Sciatic nerve (tissue), 2 donors: Measurements from ENCODE around the gene PXK. TPM values are rescaled to one million over a fixed set of nuclear protein-coding genes. Genes with fewer than 3 reads are reported as not detected.
"Not testable (repeated sequence)": the region's sequence is repeated elsewhere in the genome, so short reads cannot be mapped to it uniquely, and the experiment has no call there.

Experiments
- ATAC-seq: fragments of 200-7000 bp; cut with Tn5 transposase; one replicate; pipeline ENCODE4 v1.9.1; 2020; ENCODE audit warnings: mild to moderate bottlenecking, moderate library complexity
- DNase-seq: peaks from one replicate; pipeline ENCODE4 v3.0.0-alpha.2; 2020; ENCODE audit warnings: low spot score
- intact Hi-C: fragments of 100-400 bp; cut with DNase I; formaldehyde crosslinking; loops from one replicate; pipeline ENCODE4 v1.14.2; 2022
- total RNA-seq: library from RNA; stranded (reverse); fragmentation: NEBNext Ultra II Directional; extraction: Animal tissue kit (Norgen Biotek cat#: 25700); gene quantifications from one replicate; pipeline ENCODE4 v1.2.1, GENCODE V29; 2021
- donor health status: DM: no; HTN: no; CAD: no.
- donor health status: DM: no; HTN: no; CAD: no.

Gene PXK
- total RNA-seq, 1 donor from 2014 or later, result 34.1 TPM

- ATAC-seq (peak; percentile 98), DNase-seq (peak; percentile 95)
- intact Hi-C loops, result no loop called here
Observed at GRCh38 chr3:58433400-58434167, 100.9 kb downstream of the PXK start, which contains the start of gene PDHB. Gene PDHB (minus strand): TSS chr3:58433832. CDS start chr3:58433809, 23 bp downstream.

- peak; percentile 9 for ATAC-seq
- no peak for DNase-seq
- intact Hi-C loops, result no loop called here
Observed at GRCh38 chr3:58434168-58434504, 101.4 kb downstream of the PXK start.

- ATAC-seq, result no peak
- DNase-seq, result no peak
- intact Hi-C loops, result no loop called here
Observed at GRCh38 chr3:58434511-58434910, 101.8 kb downstream of the PXK start.

DNA sequence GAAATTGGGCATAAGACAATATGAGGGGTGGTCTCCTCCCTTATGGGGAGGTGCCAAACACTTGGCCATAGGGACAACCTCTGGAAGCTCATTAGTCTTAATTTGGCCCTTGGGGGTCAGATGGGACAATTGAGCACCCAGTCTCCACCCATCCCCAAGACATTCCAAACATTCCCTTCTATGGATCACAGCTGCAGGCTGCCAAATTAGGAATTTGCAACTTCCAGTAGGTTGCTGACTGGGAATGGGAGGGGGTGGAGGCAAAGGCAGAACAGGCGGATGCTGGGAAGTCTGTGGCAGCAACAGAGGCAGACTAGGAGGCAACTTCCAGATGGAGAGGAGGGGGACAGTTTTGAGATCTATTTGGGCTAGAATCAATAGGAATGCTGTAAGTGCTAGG lies 102.3 kb downstream of the PXK start:
- ATAC-seq (no peak), DNase-seq (no peak)
- intact Hi-C loops, result no loop called here

GRCh38 chr3:58437276-58437675 lies 104.6 kb downstream of the PXK start:
- ATAC-seq, DNase-seq, intact Hi-C loops: not testable (repeated sequence)

GRCh38 chr3:58440996-58441355 lies 108.3 kb downstream of the PXK start:
- ATAC-seq, intact Hi-C loops: not testable (repeated sequence)

GRCh38 chr3:58441514-58442450 lies 109.1 kb downstream of the PXK start:
- intact Hi-C loops, result no loop called here
- ATAC-seq, result no peak

More at GRCh38 chr3:58440996-58441355, 108.3 kb downstream of the PXK start:
- not testable (repeated sequence) for DNase-seq

DNA sequence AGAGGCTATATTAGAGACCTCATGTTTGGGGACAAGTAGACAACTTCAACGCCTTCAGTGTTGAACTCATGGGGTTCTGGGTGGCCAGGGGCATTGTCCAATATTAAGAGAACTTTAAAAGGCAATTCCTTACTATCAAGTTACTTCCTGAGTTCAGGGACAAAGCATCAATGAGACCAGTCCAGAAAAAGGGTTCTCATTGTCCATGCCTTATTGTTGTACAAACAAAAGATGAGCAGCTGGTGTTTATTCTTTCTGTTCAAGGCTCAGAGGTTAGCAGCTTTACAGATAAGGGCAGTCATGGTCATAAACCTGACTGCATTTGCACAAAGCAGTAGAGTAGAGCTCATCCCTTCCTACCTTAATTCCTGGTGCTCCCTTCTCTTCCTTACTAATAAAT lies 119.5 kb downstream of the PXK start:
- ATAC-seq (no peak), DNase-seq (no peak)
- intact Hi-C loops, result no loop called here

More at GRCh38 chr3:58441514-58442450, 109.1 kb downstream of the PXK start:
- no peak for DNase-seq

- DNase-seq, result no peak
- intact Hi-C loops, result no loop called here
- no peak for ATAC-seq
Observed at GRCh38 chr3:58459160-58459559, 126.5 kb downstream of the PXK start.

- intact Hi-C loops, result no loop called here
- ATAC-seq, result no peak
- no peak for DNase-seq
Observed at GRCh38 chr3:58462829-58463180, 130.1 kb downstream of the PXK start.

GRCh38 chr3:58463181-58463941 lies 130.7 kb downstream of the PXK start:
- intact Hi-C loops, result no loop called here
- ATAC-seq (peak; percentile 89), DNase-seq (peak; percentile 73)

- intact Hi-C loops, result no loop called here
- DNase-seq, result no peak
- no peak for ATAC-seq
Observed at GRCh38 chr3:58463942-58464271, 131.2 kb downstream of the PXK start.

DNA sequence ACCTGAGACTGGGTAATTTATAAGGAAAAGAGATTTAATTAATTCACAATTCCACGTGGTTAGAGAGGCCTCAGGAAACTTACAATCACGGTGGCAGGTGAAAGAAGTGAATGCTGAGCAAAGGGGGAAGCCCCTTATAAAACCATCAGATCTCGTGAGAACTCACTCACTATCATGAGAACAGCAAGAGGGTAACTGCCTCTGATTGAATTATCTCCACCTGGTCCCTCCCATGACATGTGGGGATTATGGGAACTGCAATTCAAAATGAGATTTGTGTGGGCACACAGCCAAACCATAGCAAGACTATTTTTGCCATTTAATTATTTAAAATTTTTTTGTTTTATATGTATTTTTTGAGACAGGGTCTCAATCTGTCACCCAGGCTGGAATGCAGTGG lies 132.2 kb downstream of the PXK start:
- no peak for DNase-seq
- intact Hi-C loops, result no loop called here
- no peak for ATAC-seq

DNA sequence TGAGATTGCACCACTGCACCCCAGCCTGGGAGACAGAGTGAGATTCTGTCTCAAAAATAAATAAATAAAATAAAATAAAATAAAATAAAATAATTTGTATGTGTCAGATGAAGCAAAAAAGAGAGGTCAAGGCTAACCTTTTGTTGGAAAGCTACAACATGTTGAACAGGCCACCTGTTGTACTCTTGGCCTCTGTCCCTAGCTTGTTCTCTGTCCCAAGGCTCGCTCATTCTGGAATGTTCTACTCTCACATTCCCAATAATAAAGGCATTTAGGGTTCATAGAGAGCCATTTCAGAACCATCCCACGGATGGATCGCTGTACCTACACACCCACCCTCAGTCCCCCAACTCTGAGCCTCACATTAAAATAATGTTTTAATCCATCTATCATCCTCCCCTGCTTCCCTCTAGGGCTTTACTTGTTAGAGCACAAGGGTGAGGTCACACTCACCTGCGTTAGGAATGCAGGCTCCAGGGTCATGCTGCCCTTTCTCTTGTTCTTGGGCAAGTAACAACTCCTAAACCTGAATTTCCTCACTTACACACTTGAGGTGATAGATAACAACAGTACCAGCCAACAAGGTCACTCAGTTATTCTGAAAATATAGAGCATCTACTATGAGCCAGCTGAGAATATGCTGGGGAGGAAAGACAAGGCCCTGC lies 134.3 kb downstream of the PXK start:
- ATAC-seq, result no peak
- intact Hi-C loops, result no loop called here
- DNase-seq, result no peak

- no peak for ATAC-seq
- DNase-seq, result no peak
- intact Hi-C loops, result no loop called here
Observed at GRCh38 chr3:58469096-58469495, 136.4 kb downstream of the PXK start.

DNA sequence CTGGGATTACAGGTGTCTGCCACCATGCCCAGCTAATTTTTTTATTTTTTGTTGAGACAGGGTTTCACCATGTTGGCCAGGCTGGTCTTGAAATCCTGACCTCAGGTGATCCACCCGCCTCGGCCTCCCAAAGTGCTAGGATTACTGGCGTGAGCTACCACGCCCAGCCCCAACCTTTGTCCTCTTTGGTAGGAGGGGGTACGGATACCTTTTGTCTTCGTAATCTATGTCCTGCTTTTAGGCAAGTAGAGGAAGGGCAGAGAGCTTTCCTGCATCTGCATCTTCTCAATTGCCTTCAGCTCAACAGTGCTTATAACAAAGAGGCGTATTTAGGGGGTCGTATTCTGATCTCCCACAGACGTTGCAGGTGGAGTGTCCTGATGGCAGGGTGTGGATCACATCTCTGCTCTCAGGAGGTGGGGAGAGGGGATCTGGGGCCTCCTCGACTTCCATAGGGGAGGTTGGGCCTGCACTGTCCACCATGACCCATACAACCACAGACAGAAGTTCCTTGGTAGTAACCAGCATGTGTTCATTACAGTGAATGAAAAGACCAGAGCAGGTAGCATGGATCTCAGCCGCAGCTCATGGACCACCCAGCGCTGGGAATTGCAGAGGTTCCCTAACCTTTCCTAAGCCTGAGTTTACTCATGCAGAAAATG lies 137.8 kb downstream of the PXK start:
- DNase-seq, result no peak
- ATAC-seq, result peak; percentile 19
- intact Hi-C loops, result no loop called here

GRCh38 chr3:58471025-58471887 lies 138.6 kb downstream of the PXK start:
- intact Hi-C loops, result no loop called here
- no peak for DNase-seq
- ATAC-seq, result peak; percentile 84

DNA sequence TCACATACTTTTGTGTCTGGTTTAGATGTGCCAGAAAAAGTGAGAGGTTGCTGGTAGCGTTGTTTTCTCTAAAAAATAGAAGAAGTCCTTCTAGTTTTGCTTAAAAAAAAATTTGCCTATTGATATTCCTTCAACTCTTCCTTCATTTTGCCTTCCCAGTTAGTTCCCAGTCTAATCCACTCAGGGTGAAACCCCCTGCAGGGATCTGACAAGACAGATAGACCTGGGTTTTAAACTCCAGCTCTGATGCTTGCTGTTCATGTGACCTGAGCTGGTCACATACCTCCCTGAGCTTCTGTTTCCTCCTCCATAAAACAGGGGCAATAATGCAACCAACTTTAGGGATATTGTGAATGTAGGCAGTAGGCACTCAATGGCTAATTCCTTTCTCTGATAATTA lies 140.6 kb downstream of the PXK start:
- DNase-seq (no peak), ATAC-seq (no peak)
- intact Hi-C loops, result no loop called here
